VCaP (cell line): Measurements from ENCODE around the gene NAA10.

ENCODE experiments used
- H3K27ac ChIP-seq: fragments of 450-650 bp; 2 replicates; pipeline ENCODE4 v1.5.1; 2017
- TF ChIP-seq, protein P1 (sequence below): fragments of 450-650 bp; conservative IDR thresholded peaks from 2 replicates; pipeline ENCODE4 v1.5.1; 2017; ENCODE audit warnings: mild to moderate bottlenecking, moderate library complexity

NAA10 gene

DNA sequence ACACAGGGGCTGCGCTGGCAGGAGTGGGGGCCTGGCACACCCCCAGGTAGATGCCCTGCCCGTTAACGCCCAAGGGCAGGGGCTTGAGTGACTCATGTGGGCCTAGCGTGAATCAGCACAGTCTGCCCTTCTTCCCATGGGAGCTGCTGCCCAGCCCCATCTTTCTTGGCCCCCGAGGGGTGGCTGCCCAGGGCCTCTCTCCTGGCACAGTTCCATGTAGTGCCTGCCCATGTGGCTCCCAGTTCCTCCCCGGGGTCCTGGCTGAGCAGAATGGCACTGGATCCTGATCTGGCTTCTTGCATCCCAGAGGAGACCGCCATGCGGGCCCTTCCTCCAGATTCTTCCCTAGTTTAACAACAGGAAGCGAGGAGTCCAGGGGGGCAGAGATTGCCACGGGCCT lies 32.5 kb downstream of the NAA10 start:
- no peak overlapping the region for H3K27ac ChIP-seq
- TF ChIP-seq, protein P1, sequence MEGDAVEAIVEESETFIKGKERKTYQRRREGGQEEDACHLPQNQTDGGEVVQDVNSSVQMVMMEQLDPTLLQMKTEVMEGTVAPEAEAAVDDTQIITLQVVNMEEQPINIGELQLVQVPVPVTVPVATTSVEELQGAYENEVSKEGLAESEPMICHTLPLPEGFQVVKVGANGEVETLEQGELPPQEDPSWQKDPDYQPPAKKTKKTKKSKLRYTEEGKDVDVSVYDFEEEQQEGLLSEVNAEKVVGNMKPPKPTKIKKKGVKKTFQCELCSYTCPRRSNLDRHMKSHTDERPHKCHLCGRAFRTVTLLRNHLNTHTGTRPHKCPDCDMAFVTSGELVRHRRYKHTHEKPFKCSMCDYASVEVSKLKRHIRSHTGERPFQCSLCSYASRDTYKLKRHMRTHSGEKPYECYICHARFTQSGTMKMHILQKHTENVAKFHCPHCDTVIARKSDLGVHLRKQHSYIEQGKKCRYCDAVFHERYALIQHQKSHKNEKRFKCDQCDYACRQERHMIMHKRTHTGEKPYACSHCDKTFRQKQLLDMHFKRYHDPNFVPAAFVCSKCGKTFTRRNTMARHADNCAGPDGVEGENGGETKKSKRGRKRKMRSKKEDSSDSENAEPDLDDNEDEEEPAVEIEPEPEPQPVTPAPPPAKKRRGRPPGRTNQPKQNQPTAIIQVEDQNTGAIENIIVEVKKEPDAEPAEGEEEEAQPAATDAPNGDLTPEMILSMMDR = no peak

DNA sequence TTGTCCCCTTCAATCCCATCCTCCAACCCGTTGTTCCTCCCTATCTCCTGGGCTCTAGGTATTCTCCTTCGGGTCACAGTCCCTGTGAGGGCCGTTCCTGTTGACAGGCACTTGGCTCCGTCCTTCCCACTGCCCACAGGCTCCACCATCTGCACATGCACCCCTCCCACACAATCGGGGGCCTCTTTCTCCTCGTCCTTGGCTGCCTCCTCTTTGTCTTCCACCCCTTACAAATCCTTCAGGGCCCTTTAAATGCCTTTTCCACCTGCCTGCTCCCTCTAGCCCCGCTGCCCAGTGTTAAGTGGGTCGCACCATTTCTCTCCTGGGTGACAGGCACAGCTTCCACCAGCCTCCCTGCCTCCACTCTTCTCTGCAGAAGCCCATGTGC lies 33.1 kb downstream of the NAA10 start:
- TF ChIP-seq, protein P1 = no peak
- H3K27ac ChIP-seq = no peak overlapping the region

DNA sequence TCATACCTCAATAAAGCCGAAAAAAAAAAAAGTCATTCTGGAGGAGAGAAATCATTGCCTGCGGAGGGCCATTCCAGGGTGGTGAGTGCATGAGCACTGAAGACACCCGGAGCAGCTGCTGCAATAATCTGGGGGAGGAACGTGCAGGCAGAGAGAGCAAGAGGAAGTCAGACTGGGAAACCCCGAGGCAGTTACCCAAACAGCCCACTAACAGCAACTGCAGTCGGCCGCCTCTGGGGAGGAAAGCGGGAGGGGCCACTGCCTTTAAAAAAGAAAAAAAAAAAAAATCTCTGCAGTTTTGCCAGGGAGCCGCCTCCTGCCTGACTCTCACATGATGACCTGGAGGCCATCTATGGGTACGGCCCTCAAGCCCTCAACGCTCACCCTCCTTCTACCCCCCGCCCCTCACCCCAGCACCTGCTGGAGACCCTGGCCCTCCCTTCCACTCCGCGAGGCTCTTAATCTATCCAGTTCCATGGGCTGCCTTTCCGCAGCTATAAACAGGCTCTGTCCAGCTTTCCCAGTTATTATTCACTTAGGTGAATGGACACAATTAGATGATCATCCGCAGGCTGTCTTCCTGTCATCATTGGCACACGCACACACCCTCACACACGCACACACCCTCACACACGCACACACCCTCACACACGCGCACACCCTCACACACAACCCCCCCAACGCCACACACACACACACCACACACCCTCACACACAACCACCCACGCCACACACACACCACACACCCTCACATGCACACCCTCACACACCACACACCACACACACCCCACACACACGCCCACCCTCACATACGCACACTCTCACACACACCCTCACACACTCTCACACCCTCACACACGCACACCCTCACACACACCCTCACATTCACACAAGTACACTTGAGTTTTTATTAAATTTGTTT lies 33.7 kb downstream of the NAA10 start:
- no peak overlapping the region for H3K27ac ChIP-seq
- TF ChIP-seq, protein P1 = no peak

GRCh38 chrX:153897899-153898298 lies 36.9 kb downstream of the NAA10 start:
- TF ChIP-seq, protein P1 = no peak
- H3K27ac ChIP-seq = no peak overlapping the region

DNA sequence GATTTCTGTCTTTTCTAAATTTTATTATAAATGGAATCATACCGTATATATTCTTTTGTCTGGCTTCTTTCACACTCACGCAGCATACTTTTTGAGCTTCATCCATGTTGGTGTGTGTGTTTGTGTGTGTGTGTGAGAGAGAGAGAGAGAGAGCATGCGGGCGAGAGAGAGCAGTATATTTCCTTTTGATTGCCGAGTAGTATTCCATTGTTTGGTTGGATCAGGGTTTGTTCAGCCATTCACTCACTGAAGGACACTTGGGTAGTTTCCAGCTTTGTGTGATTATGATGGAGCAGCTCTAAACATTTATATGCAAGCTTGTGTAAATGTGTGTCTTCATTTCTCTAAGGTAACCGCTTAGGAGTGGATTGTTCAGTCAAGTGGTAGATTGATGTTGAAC lies 45.7 kb downstream of the NAA10 start:
- TF ChIP-seq, protein P1 = no peak
- no peak overlapping the region for H3K27ac ChIP-seq

DNA sequence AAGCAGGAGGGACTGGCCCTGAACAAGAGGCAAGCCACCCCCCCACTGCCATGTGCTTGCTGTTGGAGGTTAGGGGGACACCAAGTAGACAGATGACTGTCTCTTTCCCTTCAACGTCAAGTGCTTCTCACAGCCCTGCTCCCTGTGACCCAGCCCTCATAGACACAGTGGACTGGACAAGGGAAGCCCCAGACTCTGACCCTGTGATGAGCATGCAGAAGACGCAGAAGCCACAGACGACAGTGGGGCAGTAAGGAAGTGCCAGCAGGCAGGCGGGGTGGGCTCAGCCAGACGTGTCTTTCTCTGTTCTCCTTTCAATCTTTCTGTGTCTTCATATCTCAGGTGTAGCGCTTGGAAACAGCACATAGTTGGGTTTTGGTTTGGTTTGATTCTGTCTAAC lies 46.5 kb downstream of the NAA10 start:
- H3K27ac ChIP-seq = no peak overlapping the region
- TF ChIP-seq, protein P1 = no peak

- TF ChIP-seq, protein P1 = no peak
- no peak overlapping the region for H3K27ac ChIP-seq
These were observed 47.5 kb downstream of the NAA10 start for GRCh38 chrX:153887385-153887784.
